Measurements from ENCODE around the gene C2orf92.

Gene C2orf92

GRCh38 chr2:97732436-97733340, 63.2 kb downstream of the C2orf92 start:
- Histone ChIP-seq H2BK5ac (ENCODE audit: low read depth, low read length, poor library complexity, severe bottlenecking) (no peak overlapping the region), H3K9ac (ENCODE audit: low read length) (no peak overlapping the region), H3K4me2 (ENCODE audit: low read length, poor library complexity, severe bottlenecking) (no peak overlapping the region), H4K8ac (ENCODE audit: low read length) (no peak overlapping the region), H3K4ac (ENCODE audit: low read depth in 1 of 2, low read length in 2 of 2) (no peak overlapping the region), H3K79me1 (replicated peaks; ENCODE audit: low read length, poor library complexity, severe bottlenecking) (no peaks in the 10 kb centered on the region), H3K36me3 (ENCODE audit: control insufficient read depth in 1 of 2, insufficient read depth in 2 of 2, low read depth in 1 of 2, low read length in 2 of 2) (no peaks in the 10 kb centered on the region), H2AFZ (ENCODE audit: low read depth, low read length) (no peak overlapping the region), H3K4me3 (ENCODE audit: insufficient read depth in 1 of 2, low read depth in 1 of 2, low read length in 2 of 2) (no peak overlapping the region), H2BK15ac (ENCODE audit: low read depth, poor library complexity, severe bottlenecking) (no peak overlapping the region), H2BK12ac (ENCODE audit: low read length in 2 of 2) (no peak overlapping the region), H3K27me3 (ENCODE audit: control insufficient read depth in 1 of 2, insufficient read depth in 1 of 2, low read length in 2 of 2) (peaks cover 0 to 10% of the 10 kb centered on the region in 2 experiments), H3K27ac (ENCODE audit: low read length, poor library complexity, severe bottlenecking) (no peak overlapping the region), H2BK120ac (ENCODE audit: low read depth, low read length) (no peak overlapping the region), H3K4me1 (ENCODE audit: control insufficient read depth, insufficient read depth, low read depth, low read length) (no peaks in the 10 kb centered on the region), H3K23ac (ENCODE audit: low read length in 2 of 2) (no peak overlapping the region), H3K14ac (ENCODE audit: low read length in 2 of 2) (no peak overlapping the region), H3K9me3 (ENCODE audit: control insufficient read depth, low read length) (peaks cover 11% of the 10 kb centered on the region), H4K91ac (ENCODE audit: low read length) (no peak overlapping the region), H2AK5ac (ENCODE audit: low read length, severe bottlenecking) (no peak overlapping the region), H3K18ac (ENCODE audit: low read depth in 1 of 2, low read length in 2 of 2) (no peak overlapping the region)
- 91% methylated on average over 27 of the region's 28 CpGs for WGBS
- no peak for DNase-seq

- Histone ChIP-seq H3K27ac (ENCODE audit: low read length, poor library complexity, severe bottlenecking) (no peak overlapping the region), H3K14ac (ENCODE audit: low read length in 2 of 2) (no peak overlapping the region), H3K18ac (ENCODE audit: low read depth in 1 of 2, low read length in 2 of 2) (no peak overlapping the region), H3K4me3 (ENCODE audit: insufficient read depth in 1 of 2, low read depth in 1 of 2, low read length in 2 of 2) (no peak overlapping the region), H2AK5ac (ENCODE audit: low read length, severe bottlenecking) (no peak overlapping the region), H3K4me1 (ENCODE audit: control insufficient read depth, insufficient read depth, low read depth, low read length) (no peaks in the 10 kb centered on the region), H2BK5ac (ENCODE audit: low read depth, low read length, poor library complexity, severe bottlenecking) (no peak overlapping the region), H3K9me3 (ENCODE audit: control insufficient read depth, low read length) (peaks cover 11% of the 10 kb centered on the region), H3K27me3 (ENCODE audit: control insufficient read depth in 1 of 2, insufficient read depth in 1 of 2, low read length in 2 of 2) (peaks cover 0 to 15% of the 10 kb centered on the region in 2 experiments), H2BK15ac (ENCODE audit: low read depth, poor library complexity, severe bottlenecking) (no peak overlapping the region), H3K4ac (ENCODE audit: low read depth in 1 of 2, low read length in 2 of 2) (no peak overlapping the region), H3K23ac (ENCODE audit: low read length in 2 of 2) (no peak overlapping the region), H4K8ac (ENCODE audit: low read length) (no peak overlapping the region), H3K79me1 (replicated peaks; ENCODE audit: low read length, poor library complexity, severe bottlenecking) (no peaks in the 10 kb centered on the region), H2BK120ac (ENCODE audit: low read depth, low read length) (no peak overlapping the region), H2BK12ac (ENCODE audit: low read length in 2 of 2) (no peak overlapping the region), H4K91ac (ENCODE audit: low read length) (no peak overlapping the region), H3K9ac (ENCODE audit: low read length) (no peak overlapping the region), H2AFZ (ENCODE audit: low read depth, low read length) (no peak overlapping the region), H3K36me3 (ENCODE audit: control insufficient read depth in 1 of 2, insufficient read depth in 2 of 2, low read depth in 1 of 2, low read length in 2 of 2) (no peaks in the 10 kb centered on the region), H3K4me2 (ENCODE audit: low read length, poor library complexity, severe bottlenecking) (no peak overlapping the region)
- DNase-seq, result no peak
- WGBS, result 87% methylated on average over 20 of the region's 20 CpGs
These were observed 64.0 kb downstream of the C2orf92 start for GRCh38 chr2:97733341-97734035.

GRCh38 chr2:97734061-97735051, 64.8 kb downstream of the C2orf92 start:
- Histone ChIP-seq H3K18ac (ENCODE audit: low read depth in 1 of 2, low read length in 2 of 2) (no peak overlapping the region), H2BK15ac (ENCODE audit: low read depth, poor library complexity, severe bottlenecking) (no peak overlapping the region), H3K4me1 (ENCODE audit: control insufficient read depth, insufficient read depth, low read depth, low read length) (no peaks in the 10 kb centered on the region), H3K9me3 (ENCODE audit: control insufficient read depth, low read length) (peaks cover 11% of the 10 kb centered on the region), H3K4ac (ENCODE audit: low read depth in 1 of 2, low read length in 2 of 2) (no peak overlapping the region), H2BK120ac (ENCODE audit: low read depth, low read length) (no peak overlapping the region), H3K79me1 (replicated peaks; ENCODE audit: low read length, poor library complexity, severe bottlenecking) (no peaks in the 10 kb centered on the region), H3K27ac (ENCODE audit: low read length, poor library complexity, severe bottlenecking) (no peak overlapping the region), H2BK5ac (ENCODE audit: low read depth, low read length, poor library complexity, severe bottlenecking) (no peak overlapping the region), H2BK12ac (ENCODE audit: low read length in 2 of 2) (no peak overlapping the region), H3K36me3 (ENCODE audit: control insufficient read depth in 1 of 2, insufficient read depth in 2 of 2, low read depth in 1 of 2, low read length in 2 of 2) (no peaks in the 10 kb centered on the region), H3K4me2 (ENCODE audit: low read length, poor library complexity, severe bottlenecking) (no peak overlapping the region), H3K4me3 (ENCODE audit: insufficient read depth in 1 of 2, low read depth in 1 of 2, low read length in 2 of 2) (no peak overlapping the region), H3K23ac (ENCODE audit: low read length in 2 of 2) (no peak overlapping the region), H4K8ac (ENCODE audit: low read length) (peak overlapping the region; percentile 42), H3K27me3 (ENCODE audit: control insufficient read depth in 1 of 2, insufficient read depth in 1 of 2, low read length in 2 of 2) (peaks cover 0 to 20% of the 10 kb centered on the region in 2 experiments), H3K9ac (ENCODE audit: low read length) (no peak overlapping the region), H2AK5ac (ENCODE audit: low read length, severe bottlenecking) (no peak overlapping the region), H2AFZ (ENCODE audit: low read depth, low read length) (no peak overlapping the region), H4K91ac (ENCODE audit: low read length) (no peak overlapping the region), H3K14ac (ENCODE audit: low read length in 2 of 2) (no peak overlapping the region)
- DNase-seq, result no peak
- WGBS, result 94% methylated on average over 44 of the region's 44 CpGs
